Pancreas (tissue), 10 donors: ENCODE results near the gene SATL1. TPM values are rescaled to one million over a fixed set of nuclear protein-coding genes. Genes with fewer than 3 reads are reported as not detected.
"Not testable (repeated sequence)": the region's sequence is repeated elsewhere in the genome, so short reads cannot be mapped to it uniquely, and the experiment has no call there.

Source experiments
- ATAC-seq, 4 donors: fragments of 200-7000 bp; cut with Tn5 transposase; one replicate each; pipeline versions ENCODE4 v1.8.0 to v1.9.1; 2020; ENCODE audit warnings: mild to moderate bottlenecking in 4 of 4, moderate library complexity in 4 of 4
- DNase-seq, 6 donors: peaks; one replicate each; pipeline ENCODE4 v3.0.0-alpha.2; 2020
- FAIRE-seq: peaks from 2 replicates; lab custom pipeline; 2012; peaks lifted over from hg19 to GRCh38; lab: Jason Lieb, UNC
- H3K27ac ChIP-seq, 4 donors: fragments of 200-600 bp; sonication (generic); 1 replicate in 3 of 4; 2 replicates in 1 of 4; pipeline versions ENCODE4 v1.5.0 to v1.8.0; 2020
- H3K27me3 ChIP-seq, 4 donors: fragments of 200-600 bp; one replicate each; pipeline ENCODE4 v1.8.0; 2021
- H3K36me3 ChIP-seq, 3 donors: fragments of 200-600 bp; sonication (generic) in 1 of 3; one replicate each; pipeline versions ENCODE4 v1.5.0 to v1.8.0; 2020 to 2021
- H3K4me1 ChIP-seq, 3 donors: fragments of 200-600 bp; one replicate each; pipeline ENCODE4 v1.8.0; 2021
- H3K4me3 ChIP-seq, 4 donors: fragments of 200-600 bp; sonication (generic) in 2 of 4; one replicate each; pipeline versions ENCODE4 v1.5.0 to v1.8.0; 2020 to 2021
- H3K9me3 ChIP-seq, 4 donors: fragments of 200-600 bp; one replicate each; pipeline ENCODE4 v1.8.0; 2021
- WGBS, 2 donors: extraction: QIAGEN DNeasy Blood & Tissue Kit; methylation state at CpG; one replicate each; pipeline ENCODE4 v1.1.7; 2013; 5-methylcytosine and 5-hydroxymethylcytosine counted together
- intact Hi-C, 3 donors: fragments of 100-400 bp; cut with DNase I; formaldehyde crosslinking; loops; one replicate each; pipeline versions ENCODE4 v1.11.1 to v1.14.2; 2022
- polyA plus RNA-seq, 2 donors: library from polyadenylated mRNA; stranded (reverse); fragments of 200-250 nt; gene quantifications; one replicate each; pipeline ENCODE4 v1.2.3, GENCODE V29; 2013
- total RNA-seq, 6 donors: library from RNA; stranded (reverse); fragmentation: NEBNext Ultra II Directional in 4 of 6; extraction: Animal tissue kit (Norgen Biotek cat#: 25700) in 4 of 6; gene quantifications; one replicate each; pipeline versions ENCODE4 v1.2.1 to v1.2.4, GENCODE V29; 2021 to 2023
- TF ChIP-seq, protein P1 (sequence below), 4 donors: fragments of 200-600 bp; sonication (generic) in 3 of 4; IDR thresholded peaks; one replicate each; pipeline versions ENCODE4 v1.5.0 to v1.8.0; 2021; ENCODE audit warnings: antibody characterized with exemption in 4 of 4
- donor health status: healthy with polysubstance abuse.
- donor health status: DM: no; HTN: no; CAD: no; lungs with moderate emphysema.
- donor health status: DM: no; HTN: no; CAD: no.
- donor health status: control.
- donor health status: control.
- donor health status: Bipolar disorder and iron deficiency.
- donor health status: DM: yes; HTN: yes; CAD: no.
- donor health status: DM: no; HTN: no; CAD: no.
- donor health status: DM: no; HTN: no; CAD: no.
- donor health status: DM: yes; HTN: yes; CAD: no.

SATL1 gene
- total RNA-seq (not detected), polyA plus RNA-seq (under 1 TPM in 1 of 2 donors, not detected in 1; 0.05 TPM)

- H3K27ac ChIP-seq, result peak within 1 kb of the TSS; percentile 44 to 62 (median 55)
- intact Hi-C loops, result no loop called here
- WGBS, 2 donors, result 1 to 28% methylated on average over 65 of the region's 65 CpGs
- peak within 1 kb of the TSS; percentile 29 to 50 (median 42) for H3K4me3 ChIP-seq
- H3K9me3 ChIP-seq, result no peaks in the 10 kb centered on the region
- peaks cover 0 to 16% (median 0%) of the 10 kb centered on the region in 4 donors for H3K27me3 ChIP-seq
- no peaks in the 10 kb centered on the region for H3K36me3 ChIP-seq
- FAIRE-seq (no peak), DNase-seq (peak; percentile 43 to 75 (median 57)), ATAC-seq (peak; percentile 78 to 87 (median 81))
- TF ChIP-seq, protein P1, sequence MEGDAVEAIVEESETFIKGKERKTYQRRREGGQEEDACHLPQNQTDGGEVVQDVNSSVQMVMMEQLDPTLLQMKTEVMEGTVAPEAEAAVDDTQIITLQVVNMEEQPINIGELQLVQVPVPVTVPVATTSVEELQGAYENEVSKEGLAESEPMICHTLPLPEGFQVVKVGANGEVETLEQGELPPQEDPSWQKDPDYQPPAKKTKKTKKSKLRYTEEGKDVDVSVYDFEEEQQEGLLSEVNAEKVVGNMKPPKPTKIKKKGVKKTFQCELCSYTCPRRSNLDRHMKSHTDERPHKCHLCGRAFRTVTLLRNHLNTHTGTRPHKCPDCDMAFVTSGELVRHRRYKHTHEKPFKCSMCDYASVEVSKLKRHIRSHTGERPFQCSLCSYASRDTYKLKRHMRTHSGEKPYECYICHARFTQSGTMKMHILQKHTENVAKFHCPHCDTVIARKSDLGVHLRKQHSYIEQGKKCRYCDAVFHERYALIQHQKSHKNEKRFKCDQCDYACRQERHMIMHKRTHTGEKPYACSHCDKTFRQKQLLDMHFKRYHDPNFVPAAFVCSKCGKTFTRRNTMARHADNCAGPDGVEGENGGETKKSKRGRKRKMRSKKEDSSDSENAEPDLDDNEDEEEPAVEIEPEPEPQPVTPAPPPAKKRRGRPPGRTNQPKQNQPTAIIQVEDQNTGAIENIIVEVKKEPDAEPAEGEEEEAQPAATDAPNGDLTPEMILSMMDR (IDR thresholded peaks at IDR 0.05), result no peak
- no peaks in the 10 kb centered on the region for H3K4me1 ChIP-seq
These were observed at the start of gene SATL1, which contains the start of gene ZNF711 for GRCh38 chrX:85243761-85244449. SATL1 (minus strand) TSS chrX:85243779; CDS start chrX:85108968, 134,811 bp downstream. ZNF711 (plus strand) TSS chrX:85243991; CDS start chrX:85247573, 3,582 bp downstream.

DNA sequence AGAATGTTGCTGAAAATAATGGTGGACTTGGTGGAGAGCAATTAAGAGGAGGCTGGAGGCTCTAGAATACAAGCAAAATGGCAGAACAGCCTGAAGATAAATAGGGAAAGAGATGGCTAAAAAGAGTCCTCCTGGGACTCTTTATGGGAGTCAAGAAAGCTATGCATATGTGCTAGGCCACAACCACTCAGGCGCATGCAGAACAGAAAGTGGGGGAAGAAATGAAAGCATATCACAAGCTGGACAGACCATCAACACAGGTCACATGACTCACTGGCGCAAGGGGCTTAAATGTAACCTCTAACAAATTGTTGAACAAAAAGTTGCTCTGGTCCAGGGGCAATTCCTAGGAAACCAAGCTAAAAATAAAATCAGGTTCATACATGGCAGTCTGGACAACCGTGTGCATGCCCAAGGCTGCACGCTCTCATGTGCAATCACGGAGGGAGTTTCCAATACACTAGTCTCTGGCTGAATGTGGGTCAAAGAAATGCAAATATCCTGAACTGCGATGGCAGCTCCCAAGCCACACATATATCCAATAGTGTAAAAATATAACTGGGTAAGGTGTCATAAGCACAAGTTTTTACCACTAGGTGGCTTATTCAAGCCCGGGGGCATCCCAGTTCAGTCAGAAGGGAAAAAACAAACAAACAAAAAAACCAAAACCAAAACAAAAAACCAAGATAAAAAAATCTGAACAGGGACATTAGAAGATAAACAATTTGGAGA, 45.6 kb upstream of the SATL1 start:
- ATAC-seq (no peak), DNase-seq (no peak), FAIRE-seq (no peak)
- no peaks in the 10 kb centered on the region for H3K4me1 ChIP-seq
- TF ChIP-seq, protein P1 (IDR thresholded peaks at IDR 0.05), result no peak
- H3K4me3 ChIP-seq, result no peak overlapping the region
- 78 to 92% methylated on average over 7 of the region's 7 CpGs for WGBS, 2 donors
- H3K27ac ChIP-seq, result no peak overlapping the region
- H3K27me3 ChIP-seq, result no peaks in the 10 kb centered on the region
- no peaks in the 10 kb centered on the region for H3K36me3 ChIP-seq
- H3K9me3 ChIP-seq, result no peaks in the 10 kb centered on the region
- intact Hi-C loops, result no loop called here

DNA sequence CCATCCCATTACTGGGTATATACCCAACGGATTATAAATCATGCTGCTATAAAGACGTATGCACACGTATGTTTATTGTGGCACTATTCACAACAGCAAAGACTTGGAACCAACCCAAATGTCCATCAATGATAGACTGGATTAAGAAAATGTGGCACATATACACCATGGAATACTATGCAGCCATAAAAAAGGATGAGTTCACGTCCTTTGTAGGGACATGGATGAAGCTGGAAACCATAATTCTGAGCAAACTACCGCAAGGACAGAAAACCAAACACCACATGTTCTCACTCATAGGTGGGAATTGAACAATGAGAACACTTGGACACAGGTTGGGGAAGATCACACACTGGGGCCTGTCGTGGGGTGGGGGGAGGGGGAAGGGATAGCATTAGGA, 41.7 kb upstream of the SATL1 start:
- H3K4me3 ChIP-seq, H3K36me3 ChIP-seq, H3K27me3 ChIP-seq, H3K27ac ChIP-seq, intact Hi-C loops, FAIRE-seq, ATAC-seq, H3K9me3 ChIP-seq, DNase-seq, H3K4me1 ChIP-seq: not testable (repeated sequence)
- WGBS, 2 donors, result 85 to 99% methylated on average over 6 of the region's 6 CpGs

GRCh38 chrX:85244450-85245211, 1.1 kb upstream of the SATL1 start:
- H3K27ac ChIP-seq, result peak overlapping the region; percentile 44 to 62 (median 55)
- peak; percentile 44 to 63 (median 62) for ATAC-seq
- TF ChIP-seq, protein P1 (IDR thresholded peaks at IDR 0.05), result no peak
- intact Hi-C loops, result no loop called here
- H3K4me1 ChIP-seq, result no peaks in the 10 kb centered on the region
- 0 to 26% methylated on average over 41 of the region's 42 CpGs for WGBS, 2 donors
- peaks cover 0 to 16% (median 0%) of the 10 kb centered on the region in 4 donors for H3K27me3 ChIP-seq
- no peak for FAIRE-seq
- peak in 5 of 6 donors; percentile 2 to 55 (median 15) for DNase-seq
- H3K9me3 ChIP-seq, result no peaks in the 10 kb centered on the region
- peak overlapping the region; percentile 29 to 50 (median 42) for H3K4me3 ChIP-seq
- H3K36me3 ChIP-seq, result no peaks in the 10 kb centered on the region

GRCh38 chrX:85243155-85243554, 424 bp downstream of the SATL1 start:
- no peaks in the 10 kb centered on the region for H3K36me3 ChIP-seq
- intact Hi-C loops, result no loop called here
- peaks cover 0 to 16% (median 0%) of the 10 kb centered on the region in 4 donors for H3K27me3 ChIP-seq
- no peak for ATAC-seq
- DNase-seq, result no peak
- H3K9me3 ChIP-seq, result no peaks in the 10 kb centered on the region
- no peak overlapping the region for H3K27ac ChIP-seq
- TF ChIP-seq, protein P1 (IDR thresholded peaks at IDR 0.05), result no peak
- peak overlapping the region in 1 of 4 donors; percentile 50 for H3K4me3 ChIP-seq
- FAIRE-seq, result no peak
- no peaks in the 10 kb centered on the region for H3K4me1 ChIP-seq
- WGBS, 2 donors, result 44 to 57% methylated on average over 2 of the region's 2 CpGs
